Pancreas (tissue), 10 donors: ENCODE measurements around the gene IFI35. TPM values are rescaled to one million over a fixed set of nuclear protein-coding genes. Genes with fewer than 3 reads are reported as not detected.

Source experiments
- ATAC-seq, 4 donors: fragments of 200-7000 bp; cut with Tn5 transposase; one replicate each; pipeline versions ENCODE4 v1.8.0 to v1.9.1; 2020; ENCODE audit warnings: mild to moderate bottlenecking in 4 of 4, moderate library complexity in 4 of 4
- DNase-seq, 6 donors: peaks; one replicate each; pipeline ENCODE4 v3.0.0-alpha.2; 2020
- FAIRE-seq: peaks from 2 replicates; lab custom pipeline; 2012; peaks lifted over from hg19 to GRCh38; lab: Jason Lieb, UNC
- H3K27ac ChIP-seq, 4 donors: fragments of 200-600 bp; sonication (generic); 1 replicate in 3 of 4; 2 replicates in 1 of 4; pipeline versions ENCODE4 v1.5.0 to v1.8.0; 2020
- H3K27me3 ChIP-seq, 4 donors: fragments of 200-600 bp; one replicate each; pipeline ENCODE4 v1.8.0; 2021
- H3K36me3 ChIP-seq, 3 donors: fragments of 200-600 bp; sonication (generic) in 1 of 3; one replicate each; pipeline versions ENCODE4 v1.5.0 to v1.8.0; 2020 to 2021
- H3K4me1 ChIP-seq, 3 donors: fragments of 200-600 bp; one replicate each; pipeline ENCODE4 v1.8.0; 2021
- H3K4me3 ChIP-seq, 4 donors: fragments of 200-600 bp; sonication (generic) in 2 of 4; one replicate each; pipeline versions ENCODE4 v1.5.0 to v1.8.0; 2020 to 2021
- H3K9me3 ChIP-seq, 4 donors: fragments of 200-600 bp; one replicate each; pipeline ENCODE4 v1.8.0; 2021
- WGBS, 2 donors: extraction: QIAGEN DNeasy Blood & Tissue Kit; methylation state at CpG; one replicate each; pipeline ENCODE4 v1.1.7; 2013; 5-methylcytosine and 5-hydroxymethylcytosine counted together
- intact Hi-C, 3 donors: fragments of 100-400 bp; cut with DNase I; formaldehyde crosslinking; loops; one replicate each; pipeline versions ENCODE4 v1.11.1 to v1.14.2; 2022
- polyA plus RNA-seq, 2 donors: library from polyadenylated mRNA; stranded (reverse); fragments of 200-250 nt; gene quantifications; one replicate each; pipeline ENCODE4 v1.2.3, GENCODE V29; 2013
- total RNA-seq, 6 donors: library from RNA; stranded (reverse); fragmentation: NEBNext Ultra II Directional in 4 of 6; extraction: Animal tissue kit (Norgen Biotek cat#: 25700) in 4 of 6; gene quantifications; one replicate each; pipeline versions ENCODE4 v1.2.1 to v1.2.4, GENCODE V29; 2021 to 2023
- TF ChIP-seq, protein P1 (sequence below), 4 donors: fragments of 200-600 bp; sonication (generic) in 3 of 4; IDR thresholded peaks; one replicate each; pipeline versions ENCODE4 v1.5.0 to v1.8.0; 2021; ENCODE audit warnings: antibody characterized with exemption in 4 of 4
- donor health status: healthy with polysubstance abuse.
- donor health status: DM: no; HTN: no; CAD: no; lungs with moderate emphysema.
- donor health status: DM: no; HTN: no; CAD: no.
- donor health status: control.
- donor health status: control.
- donor health status: Bipolar disorder and iron deficiency.
- donor health status: DM: yes; HTN: yes; CAD: no.
- donor health status: DM: no; HTN: no; CAD: no.
- donor health status: DM: no; HTN: no; CAD: no.
- donor health status: DM: yes; HTN: yes; CAD: no.

IFI35 gene
- total and polyA plus RNA-seq, 8 donors, result 6.0 to 23.9 (median 10.0) TPM

DNA sequence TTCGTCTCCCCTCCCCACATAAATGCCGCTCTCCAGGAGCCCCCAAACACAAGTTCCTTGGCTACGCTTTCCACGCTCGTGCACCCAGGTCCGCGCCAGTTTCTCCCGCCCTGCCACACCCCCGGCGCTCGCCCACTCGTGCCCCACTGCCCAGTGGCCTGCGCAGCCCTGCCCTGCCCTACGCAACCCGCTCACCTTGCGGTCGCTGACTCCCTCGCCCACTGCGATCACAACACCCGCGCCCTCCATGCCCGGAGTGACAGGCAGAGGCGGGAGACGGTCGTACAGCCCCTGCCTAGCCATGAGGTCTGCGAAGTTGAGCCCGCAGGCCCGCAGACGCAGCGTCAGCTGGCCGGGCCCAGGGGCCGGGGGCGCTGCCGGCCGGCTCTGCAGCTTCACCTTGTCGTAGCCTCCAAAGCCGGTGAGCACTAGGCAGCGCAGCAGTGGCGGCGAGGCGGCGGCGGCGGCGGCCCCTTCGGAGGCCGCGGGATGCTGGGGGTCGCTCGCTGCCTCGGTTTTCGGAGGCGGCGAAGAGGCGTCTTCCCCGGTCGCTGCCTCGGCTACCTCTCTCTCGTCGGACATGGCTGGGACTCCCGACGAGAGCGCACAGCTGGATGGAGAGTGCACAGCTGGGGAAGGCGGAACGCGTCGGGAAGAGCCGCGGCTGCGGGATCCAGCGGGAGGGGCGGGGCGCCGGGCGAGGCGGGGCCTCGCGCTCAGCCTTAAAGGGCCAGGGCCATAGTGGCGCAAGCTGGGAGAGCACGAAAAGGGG, 15.3 kb downstream of the IFI35 start, which contains the start of gene VAT1:
VAT1 (minus strand) TSS at position 645 of the 772 bp plus-strand sequence; CDS start at position 582, 63 bp downstream.
- Histone ChIP-seq H3K27me3 (no peaks in the 10 kb centered on the region), H3K27ac (peak within 1 kb of the TSS; percentile 52 to 85 (median 64)), H3K4me3 (peak within 1 kb of the TSS; percentile 53 to 93 (median 84)), H3K9me3 (no peaks in the 10 kb centered on the region), H3K4me1 (peaks cover 5 to 12% (median 7%) of the 10 kb centered on the region in 3 donors), H3K36me3 (no peaks in the 10 kb centered on the region)
- 0 to 1% methylated on average over 66 to 80 of the region's 80 CpGs for WGBS, 2 donors
- intact Hi-C loops, result no loop called here
- FAIRE-seq, result no peak
- TF ChIP-seq, protein P1, sequence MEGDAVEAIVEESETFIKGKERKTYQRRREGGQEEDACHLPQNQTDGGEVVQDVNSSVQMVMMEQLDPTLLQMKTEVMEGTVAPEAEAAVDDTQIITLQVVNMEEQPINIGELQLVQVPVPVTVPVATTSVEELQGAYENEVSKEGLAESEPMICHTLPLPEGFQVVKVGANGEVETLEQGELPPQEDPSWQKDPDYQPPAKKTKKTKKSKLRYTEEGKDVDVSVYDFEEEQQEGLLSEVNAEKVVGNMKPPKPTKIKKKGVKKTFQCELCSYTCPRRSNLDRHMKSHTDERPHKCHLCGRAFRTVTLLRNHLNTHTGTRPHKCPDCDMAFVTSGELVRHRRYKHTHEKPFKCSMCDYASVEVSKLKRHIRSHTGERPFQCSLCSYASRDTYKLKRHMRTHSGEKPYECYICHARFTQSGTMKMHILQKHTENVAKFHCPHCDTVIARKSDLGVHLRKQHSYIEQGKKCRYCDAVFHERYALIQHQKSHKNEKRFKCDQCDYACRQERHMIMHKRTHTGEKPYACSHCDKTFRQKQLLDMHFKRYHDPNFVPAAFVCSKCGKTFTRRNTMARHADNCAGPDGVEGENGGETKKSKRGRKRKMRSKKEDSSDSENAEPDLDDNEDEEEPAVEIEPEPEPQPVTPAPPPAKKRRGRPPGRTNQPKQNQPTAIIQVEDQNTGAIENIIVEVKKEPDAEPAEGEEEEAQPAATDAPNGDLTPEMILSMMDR (IDR thresholded peaks at IDR 0.05), result no peak
- peak; percentile 75 to 92 (median 82) for DNase-seq
- ATAC-seq, result peak; percentile 77 to 87 (median 79)

DNA sequence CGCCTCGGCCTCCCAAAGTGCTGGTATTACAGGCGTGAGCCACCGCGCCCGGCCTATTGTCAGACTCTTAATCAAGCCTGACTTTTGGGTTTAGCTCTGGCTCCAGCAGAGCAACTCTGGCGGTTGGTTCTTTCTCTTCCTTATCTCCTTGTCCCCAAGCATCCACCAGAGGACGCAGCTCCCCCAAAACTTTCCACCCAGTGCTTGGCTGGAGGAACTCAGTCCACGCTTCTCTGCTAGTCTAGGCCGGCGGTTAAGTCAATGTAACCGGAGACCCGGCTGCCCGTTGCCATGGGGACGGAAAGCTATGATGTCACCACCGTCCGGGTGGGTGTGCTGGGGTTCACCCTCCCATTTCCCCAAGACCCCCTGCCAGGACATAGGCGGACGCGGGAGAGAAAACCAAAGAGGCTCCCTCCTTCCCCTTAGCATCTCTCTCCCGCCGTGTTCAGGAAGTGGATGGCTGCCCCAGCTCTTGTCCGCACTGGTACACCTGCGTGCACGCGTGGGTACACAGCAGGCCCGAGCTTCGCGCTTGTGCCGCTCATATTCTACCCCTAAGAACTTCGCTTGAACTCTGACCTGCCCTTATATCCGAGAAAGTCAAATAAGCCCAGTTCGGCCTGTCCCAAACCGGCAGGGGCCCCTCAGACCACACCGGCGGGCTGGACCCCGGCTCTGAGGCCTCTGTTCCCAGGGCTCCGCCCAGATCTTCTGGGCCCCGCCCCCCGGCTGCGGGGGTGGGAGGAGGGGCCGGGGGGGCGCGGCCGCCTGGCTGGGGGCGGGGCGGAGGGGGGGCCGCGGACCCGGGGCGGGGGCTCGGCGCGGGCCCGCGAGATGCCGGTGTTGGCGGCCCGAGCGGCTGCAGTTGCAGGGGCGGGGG, 18.1 kb downstream of the IFI35 start, which contains the start of gene RND2:
RND2 (plus strand) TSS at position 825 of the 883 bp plus-strand sequence. CDS start 117 bp downstream, outside the sequence.
- TF ChIP-seq, protein P1 (IDR thresholded peaks at IDR 0.05), result peak; percentile 23 to 40 (median 32)
- Histone ChIP-seq H3K4me1 (peaks cover 5 to 8% (median 7%) of the 10 kb centered on the region in 3 donors), H3K27ac (peak within 1 kb of the TSS; percentile 15 to 45 (median 34)), H3K36me3 (no peaks in the 10 kb centered on the region), H3K4me3 (peak within 1 kb of the TSS; percentile 17 to 50 (median 38)), H3K27me3 (no peaks in the 10 kb centered on the region), H3K9me3 (no peaks in the 10 kb centered on the region)
- DNase-seq (peak; percentile 82 to 89 (median 86)), ATAC-seq (peak; percentile 62 to 82 (median 72)), FAIRE-seq (no peak)
- 1% methylated on average over 50 to 61 of the region's 61 CpGs for WGBS, 2 donors
- intact Hi-C loops, result no loop called here

DNA sequence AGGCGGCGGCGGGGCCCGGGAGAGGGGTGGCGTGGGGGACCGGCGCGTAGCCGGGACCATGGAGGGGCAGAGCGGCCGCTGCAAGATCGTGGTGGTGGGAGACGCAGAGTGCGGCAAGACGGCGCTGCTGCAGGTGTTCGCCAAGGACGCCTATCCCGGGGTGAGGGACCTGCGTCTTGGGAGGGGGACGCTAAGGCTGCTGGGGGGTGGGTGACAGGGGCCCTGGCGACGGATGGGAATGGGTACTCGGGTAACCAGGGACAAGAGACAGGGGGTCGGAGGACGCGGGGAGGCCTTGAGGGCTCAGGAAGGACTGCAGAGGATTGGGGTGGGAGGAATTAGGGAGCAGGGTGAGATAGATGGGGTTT, 18.7 kb downstream of the IFI35 start:
- WGBS, 2 donors, result 6 to 8% methylated on average over 21 to 27 of the region's 27 CpGs
- FAIRE-seq (no peak), DNase-seq (peak in 1 of 6 donors; percentile 81), ATAC-seq (no peak)
- Histone ChIP-seq H3K27me3 (no peaks in the 10 kb centered on the region), H3K36me3 (no peaks in the 10 kb centered on the region), H3K27ac (no peak overlapping the region), H3K9me3 (no peaks in the 10 kb centered on the region), H3K4me1 (peaks cover 5 to 8% (median 7%) of the 10 kb centered on the region in 3 donors), H3K4me3 (peak overlapping the region in 2 of 4 donors; percentile 46 to 50)
- intact Hi-C loops, result no loop called here
- TF ChIP-seq, protein P1 (IDR thresholded peaks at IDR 0.05), result no peak

DNA sequence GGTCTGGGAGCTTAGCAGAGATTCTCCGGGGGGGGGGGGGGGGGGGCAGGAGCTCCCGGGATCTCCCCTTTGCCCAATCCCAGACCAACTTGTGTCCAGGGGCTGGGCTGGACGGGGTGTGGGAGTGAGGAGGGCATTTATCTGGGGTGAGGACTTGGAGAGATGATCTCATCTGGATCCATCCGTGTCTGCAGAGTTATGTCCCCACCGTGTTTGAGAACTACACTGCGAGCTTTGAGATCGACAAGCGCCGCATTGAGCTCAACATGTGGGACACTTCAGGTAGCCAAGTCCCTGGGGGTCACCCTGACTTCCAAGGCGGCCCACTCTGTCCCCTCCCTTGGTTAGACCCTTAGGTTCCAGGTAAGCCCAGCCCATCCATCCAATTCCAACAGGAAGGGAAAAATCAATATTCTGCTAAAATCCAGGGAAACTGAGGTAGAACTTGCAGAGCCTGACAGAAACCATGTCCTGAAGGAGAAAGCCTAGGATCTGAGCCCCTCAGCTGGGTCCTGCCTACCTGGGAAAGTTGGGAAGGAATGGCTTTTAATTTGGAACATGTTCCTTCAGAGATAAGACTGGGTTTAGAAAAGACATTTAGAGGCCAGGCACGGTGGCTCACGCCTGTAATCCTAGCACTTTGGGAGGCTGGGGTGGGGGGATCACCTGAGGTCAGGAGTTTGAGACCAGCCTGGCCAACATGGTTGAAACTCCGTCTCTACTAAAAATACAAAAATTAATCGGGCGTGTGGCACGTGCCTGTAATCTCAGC, 19.4 kb downstream of the IFI35 start:
- no peak for ATAC-seq
- no peak overlapping the region for H3K27ac ChIP-seq
- no peak for FAIRE-seq
- H3K4me3 ChIP-seq, result no peak overlapping the region
- H3K9me3 ChIP-seq, result no peaks in the 10 kb centered on the region
- no peak for DNase-seq
- TF ChIP-seq, protein P1 (IDR thresholded peaks at IDR 0.05), result no peak
- peaks cover 5 to 8% (median 7%) of the 10 kb centered on the region in 3 donors for H3K4me1 ChIP-seq
- intact Hi-C loops, result no loop called here
- no peaks in the 10 kb centered on the region for H3K36me3 ChIP-seq
- 53 to 59% methylated on average over 15 to 16 of the region's 16 CpGs for WGBS, 2 donors
- H3K27me3 ChIP-seq, result no peaks in the 10 kb centered on the region
